ENCODE data around the gene OLR1. TPM values are rescaled to one million over a fixed set of nuclear protein-coding genes. Genes with fewer than 3 reads are reported as not detected.

OLR1 gene
- polyA plus RNA-seq, 1 experiment = 6.9 TPM

DNA sequence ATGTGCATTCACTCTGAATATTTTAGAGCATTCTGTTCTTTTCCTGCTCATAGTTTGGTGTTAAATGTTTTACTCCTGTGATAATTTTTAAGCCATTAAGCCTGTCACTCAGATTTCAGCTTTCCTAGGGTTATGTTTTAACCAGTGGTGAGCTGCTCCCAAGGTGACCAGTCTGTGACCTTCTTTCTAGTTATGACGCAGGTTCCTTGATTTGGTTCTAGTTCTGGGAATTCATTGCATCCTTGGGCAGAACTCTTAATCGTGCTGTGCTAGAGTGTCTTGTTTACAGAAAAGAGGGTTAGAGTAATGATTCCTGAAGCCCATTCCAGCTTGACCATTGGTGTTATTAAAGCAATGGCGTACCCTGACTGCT, 42.9 kb upstream of the OLR1 start:
- DNase-seq (ENCODE audit: low read depth) = no peak
- Histone ChIP-seq H3K27me3 (ENCODE audit: control insufficient read depth, insufficient read depth, low read length) (no peaks in the 10 kb centered on the region), H3K4me3 (ENCODE audit: low read depth, low read length) (peak overlapping the region; percentile 98), H3K36me3 (ENCODE audit: control insufficient read depth, insufficient read depth, low read length) (peaks cover 10% of the 10 kb centered on the region)
- CTCF ChIA-PET = interaction anchor here (1.2 to 3.0 kb wide), 4 partner anchors 8 to 62 kb away, joined by 4 to 17 read pairs (median 5); no protein-coding TSS in a partner anchor
- POLR2A ChIA-PET = no interaction called here
- TF ChIP-seq CTCF (IDR thresholded peaks at IDR 0.05; ENCODE audit: insufficient read depth, low read depth, low read length) = no peak

GRCh38 chr12:10214136-10214894, 42.4 kb upstream of the OLR1 start:
- no peak for TF ChIP-seq CTCF (IDR thresholded peaks at IDR 0.05; ENCODE audit: insufficient read depth, low read depth, low read length)
- Histone ChIP-seq H3K27me3 (ENCODE audit: control insufficient read depth, insufficient read depth, low read length) (no peaks in the 10 kb centered on the region), H3K4me3 (ENCODE audit: low read depth, low read length) (peak overlapping the region; percentile 98), H3K36me3 (ENCODE audit: control insufficient read depth, insufficient read depth, low read length) (peaks cover 7% of the 10 kb centered on the region)
- ChIA-PET POLR2A (no interaction called here), CTCF (interaction anchor here (0.6 to 3.0 kb wide), 8 partner anchors 9 to 359 kb away, joined by 3 to 17 read pairs (median 4); no protein-coding TSS in a partner anchor)
- DNase-seq (ENCODE audit: low read depth) = no peak

DNA sequence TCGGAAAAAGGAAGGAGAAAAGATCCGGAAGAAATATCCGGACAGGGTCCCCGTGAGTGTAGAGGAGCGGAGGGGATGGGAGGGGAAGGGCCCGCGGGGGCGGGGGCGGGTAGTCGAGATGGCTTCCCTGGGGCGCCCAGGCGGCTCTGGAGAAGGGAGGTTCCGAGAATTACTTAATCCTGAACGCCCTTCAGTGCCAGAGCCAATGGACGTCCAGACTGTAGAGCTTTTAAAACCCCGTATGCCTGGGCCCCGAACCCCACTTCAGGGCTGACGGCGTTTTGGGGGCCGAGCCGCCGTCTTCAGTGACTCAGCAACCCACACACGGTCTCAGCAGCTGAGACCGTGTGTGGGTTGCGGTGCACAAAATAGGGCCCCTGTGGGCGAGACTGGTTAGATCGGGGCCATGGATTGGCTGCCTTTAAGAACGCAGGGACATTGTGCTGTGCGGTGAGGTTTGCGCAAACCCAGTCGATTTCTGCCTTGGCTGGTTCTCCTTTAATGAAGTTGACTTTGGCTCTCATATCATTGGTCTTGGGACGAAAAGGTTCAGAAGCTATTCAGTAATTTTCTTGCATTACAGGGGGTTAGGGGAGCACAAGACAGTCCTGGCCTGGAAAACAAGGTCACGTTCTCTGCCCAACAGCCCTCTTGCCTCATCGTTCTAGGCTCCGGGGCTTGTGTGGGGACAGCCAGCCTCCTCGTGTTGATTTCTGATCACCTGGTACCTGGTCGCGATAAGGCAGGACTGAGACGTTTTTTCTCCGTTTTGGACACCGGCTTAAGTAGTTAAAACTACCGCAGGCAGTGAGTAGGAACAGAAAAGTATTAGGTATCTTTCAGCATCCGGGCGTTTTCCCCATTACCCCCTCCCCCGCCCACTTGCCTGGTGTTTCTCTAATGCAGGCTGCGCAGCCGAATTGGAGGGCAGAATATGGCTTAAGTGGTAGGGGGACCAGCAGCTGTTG, 41.5 kb upstream of the OLR1 start:
- no peak for DNase-seq (ENCODE audit: low read depth)
- ChIA-PET POLR2A (interaction anchor here (0.7 to 1.0 kb wide), 2 partner anchors 18 to 539 kb away, joined by 3 read pairs; no protein-coding TSS in a partner anchor), CTCF (interaction anchor here (1.1 to 3.0 kb wide), 8 partner anchors 10 to 360 kb away, joined by 3 to 17 read pairs (median 4); no protein-coding TSS in a partner anchor)
- no peak for TF ChIP-seq CTCF (IDR thresholded peaks at IDR 0.05; ENCODE audit: insufficient read depth, low read depth, low read length)
- H3K27me3 ChIP-seq (ENCODE audit: control insufficient read depth, insufficient read depth, low read length) = no peaks in the 10 kb centered on the region
- H3K36me3 ChIP-seq (ENCODE audit: control insufficient read depth, insufficient read depth, low read length) = peaks cover 6% of the 10 kb centered on the region
- peak overlapping the region; percentile 98 for H3K4me3 ChIP-seq (ENCODE audit: low read depth, low read length)

DNA sequence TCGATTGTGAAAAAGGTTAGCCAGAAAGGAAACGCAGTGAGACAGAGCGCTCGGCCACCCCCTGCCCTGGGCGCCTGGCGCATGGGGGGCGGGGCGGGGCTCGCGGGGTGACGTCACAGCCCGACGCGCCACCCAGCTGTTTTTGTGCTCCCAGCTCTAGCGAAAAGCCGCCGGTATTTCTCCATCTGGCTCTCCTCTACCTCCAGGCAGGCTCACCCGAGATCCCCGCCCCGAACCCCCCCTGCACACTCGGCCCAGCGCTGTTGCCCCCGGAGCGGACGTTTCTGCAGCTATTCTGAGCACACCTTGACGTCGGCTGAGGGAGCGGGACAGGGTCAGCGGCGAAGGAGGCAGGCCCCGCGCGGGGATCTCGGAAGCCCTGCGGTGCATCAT, 40.8 kb upstream of the OLR1 start, which contains the start of gene GABARAPL1:
Gene GABARAPL1 (plus strand): TSS at position 139 of the 393 bp plus-strand sequence. CDS start 253 bp downstream, at position 392.
- Histone ChIP-seq H3K27me3 (ENCODE audit: control insufficient read depth, insufficient read depth, low read length) (no peaks in the 10 kb centered on the region), H3K4me3 (ENCODE audit: low read depth, low read length) (peak within 1 kb of the TSS; percentile 98), H3K36me3 (ENCODE audit: control insufficient read depth, insufficient read depth, low read length) (peaks cover 3% of the 10 kb centered on the region)
- POLR2A ChIA-PET = interaction anchor here (0.7 to 1.0 kb wide), 3 partner anchors 17 to 540 kb away, joined by 3 to 4 read pairs (median 3); no protein-coding TSS in a partner anchor
- CTCF ChIA-PET = interaction anchor here (1.1 to 3.0 kb wide), 4 partner anchors 9 to 201 kb away, joined by 3 to 17 read pairs (median 4); no protein-coding TSS in a partner anchor
- no peak for DNase-seq (ENCODE audit: low read depth)
- TF ChIP-seq CTCF (IDR thresholded peaks at IDR 0.05; ENCODE audit: insufficient read depth, low read depth, low read length) = no peak
